Measurements from ENCODE around the gene PROK2. TPM values are rescaled to one million over a fixed set of nuclear protein-coding genes. Genes with fewer than 3 reads are reported as not detected.

PROK2 gene
- not detected for total RNA-seq

GRCh38 chr3:71784914-71785531 lies at the start of gene PROK2:
Gene PROK2 (minus strand): TSS chr3:71785148. CDS start chr3:71785052, 96 bp downstream.
- TF ChIP-seq, protein P1, sequence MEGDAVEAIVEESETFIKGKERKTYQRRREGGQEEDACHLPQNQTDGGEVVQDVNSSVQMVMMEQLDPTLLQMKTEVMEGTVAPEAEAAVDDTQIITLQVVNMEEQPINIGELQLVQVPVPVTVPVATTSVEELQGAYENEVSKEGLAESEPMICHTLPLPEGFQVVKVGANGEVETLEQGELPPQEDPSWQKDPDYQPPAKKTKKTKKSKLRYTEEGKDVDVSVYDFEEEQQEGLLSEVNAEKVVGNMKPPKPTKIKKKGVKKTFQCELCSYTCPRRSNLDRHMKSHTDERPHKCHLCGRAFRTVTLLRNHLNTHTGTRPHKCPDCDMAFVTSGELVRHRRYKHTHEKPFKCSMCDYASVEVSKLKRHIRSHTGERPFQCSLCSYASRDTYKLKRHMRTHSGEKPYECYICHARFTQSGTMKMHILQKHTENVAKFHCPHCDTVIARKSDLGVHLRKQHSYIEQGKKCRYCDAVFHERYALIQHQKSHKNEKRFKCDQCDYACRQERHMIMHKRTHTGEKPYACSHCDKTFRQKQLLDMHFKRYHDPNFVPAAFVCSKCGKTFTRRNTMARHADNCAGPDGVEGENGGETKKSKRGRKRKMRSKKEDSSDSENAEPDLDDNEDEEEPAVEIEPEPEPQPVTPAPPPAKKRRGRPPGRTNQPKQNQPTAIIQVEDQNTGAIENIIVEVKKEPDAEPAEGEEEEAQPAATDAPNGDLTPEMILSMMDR (IDR thresholded peaks at IDR 0.05) = no peak
- no peak for TF ChIP-seq POLR2A (IDR thresholded peaks at IDR 0.05)
- no peak for DNase-seq (ENCODE audit: low spot score in 2 of 2)
- intact Hi-C loops (cut with DNase I; ENCODE audit: low total_unique reads) = no loop called here
- 0 to 1% methylated on average over 20 to 30 of the region's 89 CpGs for WGBS, 2 donors
- H3K4me3 ChIP-seq (ENCODE audit: low read depth, poor library complexity, severe bottlenecking) = no peak within 1 kb of the TSS

DNA sequence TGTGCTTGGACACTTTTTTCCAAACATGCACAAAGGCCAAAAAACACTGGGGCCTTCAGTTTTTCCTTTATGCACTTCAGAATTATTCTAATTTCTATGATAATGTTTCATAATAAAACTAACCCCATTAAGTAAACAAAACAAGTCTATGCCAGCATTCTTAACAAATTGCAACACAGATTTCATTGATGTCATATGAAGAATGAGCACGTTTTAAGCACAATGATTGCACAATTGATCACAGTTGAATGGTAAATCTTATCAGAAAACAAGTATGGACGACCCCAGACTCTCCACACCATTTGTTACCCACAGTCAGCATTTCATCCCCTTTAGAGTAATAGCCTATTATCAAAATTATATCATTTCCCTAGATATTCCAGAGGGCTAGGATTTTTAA lies 46.7 kb upstream of the PROK2 start:
- TF ChIP-seq POLR2A (IDR thresholded peaks at IDR 0.05) = no peak
- TF ChIP-seq, protein P1 (IDR thresholded peaks at IDR 0.05) = no peak
- WGBS, 2 donors = 49 to 53% methylated on average over 2 of the region's 2 CpGs
- no peak for DNase-seq (ENCODE audit: low spot score in 2 of 2)
- intact Hi-C loops (cut with DNase I; ENCODE audit: low total_unique reads) = no loop called here
- H3K4me3 ChIP-seq (ENCODE audit: low read depth, poor library complexity, severe bottlenecking) = no peak overlapping the region

DNA sequence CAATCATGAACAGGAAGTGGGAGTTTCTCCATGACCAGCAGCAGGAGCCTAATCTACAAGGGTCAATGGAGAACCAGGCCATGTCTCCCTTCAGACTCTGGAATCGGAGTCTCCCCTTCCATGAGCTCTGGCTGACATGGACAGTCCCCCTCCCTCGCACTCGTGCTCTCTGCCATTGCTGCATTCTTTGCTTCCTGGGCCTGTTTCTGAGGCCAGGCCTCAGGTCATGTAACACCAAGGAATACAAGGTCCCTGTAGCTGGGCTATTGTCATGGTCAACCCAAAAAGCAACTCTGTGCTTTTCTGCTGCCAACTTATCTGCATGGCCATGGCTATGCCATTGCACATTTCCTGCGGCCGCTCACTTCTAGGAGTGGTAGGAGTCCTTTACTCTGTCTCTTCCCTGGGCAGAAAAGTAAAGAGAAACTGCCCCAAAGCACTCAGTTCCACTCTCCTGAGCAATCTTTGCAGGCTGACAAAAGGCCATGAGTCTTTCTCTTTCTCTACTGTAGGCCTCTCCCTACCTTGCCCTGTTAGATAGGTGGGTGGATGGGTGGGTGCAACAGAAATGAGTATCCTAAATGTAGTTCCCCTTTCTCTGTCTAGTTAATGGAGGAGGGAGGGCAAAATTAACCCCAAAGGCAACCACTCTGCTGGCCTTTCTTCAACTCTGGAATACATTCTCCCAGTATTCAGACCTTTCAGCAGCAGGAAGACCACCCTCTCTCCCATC lies 40.8 kb upstream of the PROK2 start:
- TF ChIP-seq, protein P1 (IDR thresholded peaks at IDR 0.05) = no peak
- no peak for TF ChIP-seq POLR2A (IDR thresholded peaks at IDR 0.05)
- H3K4me3 ChIP-seq (ENCODE audit: low read depth, poor library complexity, severe bottlenecking) = no peak overlapping the region
- intact Hi-C loops (cut with DNase I; ENCODE audit: low total_unique reads) = no loop called here
- 95 to 98% methylated on average over 5 of the region's 5 CpGs for WGBS, 2 donors
- no peak for DNase-seq (ENCODE audit: low spot score in 2 of 2)

- intact Hi-C loops (cut with DNase I; ENCODE audit: low total_unique reads) = no loop called here
- TF ChIP-seq, protein P1 (IDR thresholded peaks at IDR 0.05) = no peak
- TF ChIP-seq POLR2A (IDR thresholded peaks at IDR 0.05) = no peak
- no peak overlapping the region for H3K4me3 ChIP-seq (ENCODE audit: low read depth, poor library complexity, severe bottlenecking)
- DNase-seq (ENCODE audit: low spot score in 2 of 2) = no peak
- 69 to 75% methylated on average over 3 of the region's 3 CpGs for WGBS, 2 donors
These were observed 36.2 kb upstream of the PROK2 start for GRCh38 chr3:71821116-71821515.

GRCh38 chr3:71817262-71817661 lies 32.3 kb upstream of the PROK2 start:
- intact Hi-C loops (cut with DNase I; ENCODE audit: low total_unique reads) = no loop called here
- H3K4me3 ChIP-seq (ENCODE audit: low read depth, poor library complexity, severe bottlenecking) = no peak overlapping the region
- WGBS, 2 donors = 75 to 80% methylated on average over 6 of the region's 6 CpGs
- DNase-seq (ENCODE audit: low spot score in 2 of 2) = no peak
- TF ChIP-seq POLR2A (IDR thresholded peaks at IDR 0.05) = no peak
- TF ChIP-seq, protein P1 (IDR thresholded peaks at IDR 0.05) = no peak

All from lower leg skin (tissue), 4 donors.